ENCODE results near the gene C9orf85. TPM values are rescaled to one million over a fixed set of nuclear protein-coding genes. Genes with fewer than 3 reads are reported as not detected.

C9orf85 gene, protein sequence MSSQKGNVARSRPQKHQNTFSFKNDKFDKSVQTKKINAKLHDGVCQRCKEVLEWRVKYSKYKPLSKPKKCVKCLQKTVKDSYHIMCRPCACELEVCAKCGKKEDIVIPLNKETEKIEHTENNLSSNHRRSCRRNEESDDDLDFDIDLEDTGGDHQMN
- 15.4 TPM for polyA plus RNA-seq (2013, experiment 1 of 2)
- 13.4 TPM for polyA plus RNA-seq (2013, experiment 2 of 2)

DNA sequence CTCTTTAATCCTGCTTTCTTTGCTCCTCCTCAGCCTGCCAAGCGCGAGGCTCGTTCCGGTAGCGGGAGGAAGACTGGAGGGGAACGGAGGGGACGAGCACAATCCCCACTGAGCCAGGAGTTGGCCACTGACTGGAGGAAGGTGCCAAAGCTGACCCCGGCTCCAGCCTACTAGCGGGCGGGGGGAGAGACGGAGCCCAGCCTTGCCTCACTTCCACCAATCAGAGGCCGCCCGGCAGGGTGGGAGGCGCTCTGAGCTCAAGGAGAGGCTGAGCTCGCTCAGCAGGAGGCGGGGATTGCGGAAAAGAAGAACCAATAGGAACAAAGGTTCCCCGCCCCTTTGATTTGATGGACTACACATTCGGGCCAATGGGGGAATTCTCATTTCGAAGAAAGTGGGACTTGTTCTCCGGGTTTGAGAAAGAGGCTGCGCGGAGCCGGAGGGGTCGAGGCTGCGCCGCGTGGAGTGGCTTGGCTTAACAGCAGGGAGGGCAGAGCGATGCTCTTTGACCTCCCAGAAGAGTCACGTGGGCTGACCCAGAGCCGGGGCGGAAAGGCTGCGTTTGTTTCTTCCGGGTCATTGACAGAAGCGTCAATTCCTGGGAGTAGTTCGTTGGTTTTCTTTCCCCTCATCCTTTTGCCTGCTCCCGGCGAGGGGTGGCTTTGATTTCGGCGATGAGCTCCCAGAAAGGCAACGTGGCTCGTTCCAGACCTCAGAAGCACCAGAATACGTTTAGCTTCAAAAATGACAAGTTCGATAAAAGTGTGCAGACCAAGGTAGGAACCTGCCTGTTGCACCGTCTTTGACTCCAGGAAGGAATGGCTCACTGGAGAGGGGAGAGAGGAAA, at the start of gene C9orf85, which contains the start of gene ABHD17B:
TSS of gene C9orf85 (plus strand) at position 579 of the 847 bp plus-strand sequence. CDS start at position 675, 96 bp downstream.
TSS of gene ABHD17B (minus strand) at position 133 of the 847 bp plus-strand sequence. CDS start 36,113 bp downstream, outside the sequence.
- H3K9me3 ChIP-seq (ENCODE audit: insufficient read depth, low read depth, low read length), result no peaks in the 10 kb centered on the region
- WGBS, result under 1% methylated on average over 45 of the region's 45 CpGs
- H3K4me3 ChIP-seq (ENCODE audit: low read length), result peak within 1 kb of the TSS; percentile 75
- peaks cover 3% of the 10 kb centered on the region for H3K36me3 ChIP-seq (ENCODE audit: insufficient read depth, low read length)
- H3K27ac ChIP-seq (ENCODE audit: low read depth, low read length), result peak within 1 kb of the TSS; percentile 95
- peak within 1 kb of the TSS; percentile 95 for H3K9ac ChIP-seq (ENCODE audit: low read depth, low read length)
- H3K4me1 ChIP-seq (ENCODE audit: insufficient read depth, low read length), result peaks cover 25% of the 10 kb centered on the region; the same call in 1 of the 2 replicates
- no peaks in the 10 kb centered on the region for H3K27me3 ChIP-seq (ENCODE audit: insufficient read depth, low read length)

DNA sequence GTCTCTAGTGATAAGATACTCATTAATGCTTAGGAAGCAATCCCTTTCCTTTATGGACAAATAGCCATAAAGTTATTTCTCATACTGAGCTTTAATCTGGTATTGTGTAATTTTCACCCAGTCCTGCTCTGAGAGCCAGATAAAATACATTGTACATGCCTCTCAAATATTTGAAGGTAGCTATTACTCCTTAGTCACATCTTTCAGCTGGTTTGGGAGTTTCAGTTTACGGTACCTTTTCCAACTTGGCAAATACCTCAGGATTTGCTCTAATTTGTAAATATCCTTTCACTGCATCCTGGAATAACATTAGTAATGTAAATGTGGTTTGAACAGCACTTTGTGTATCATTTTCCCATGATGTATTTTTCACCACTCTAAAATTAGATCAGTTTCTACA, 47.8 kb upstream of the C9orf85 start:
- Histone ChIP-seq H3K9me3 (ENCODE audit: insufficient read depth, low read depth, low read length) (peaks cover 23% of the 10 kb centered on the region; the same call in 1 of the 2 replicates), H3K4me3 (ENCODE audit: low read length) (no peak overlapping the region), H3K36me3 (ENCODE audit: insufficient read depth, low read length) (peaks cover 59% of the 10 kb centered on the region), H3K27me3 (ENCODE audit: insufficient read depth, low read length) (no peaks in the 10 kb centered on the region), H3K9ac (ENCODE audit: low read depth, low read length) (no peak overlapping the region), H3K4me1 (ENCODE audit: insufficient read depth, low read length) (peaks cover 3% of the 10 kb centered on the region; the same call in 1 of the 2 replicates), H3K27ac (ENCODE audit: low read depth, low read length) (no peak overlapping the region)
- 100% methylated on average over 1 of the region's 1 CpG for WGBS

DNA sequence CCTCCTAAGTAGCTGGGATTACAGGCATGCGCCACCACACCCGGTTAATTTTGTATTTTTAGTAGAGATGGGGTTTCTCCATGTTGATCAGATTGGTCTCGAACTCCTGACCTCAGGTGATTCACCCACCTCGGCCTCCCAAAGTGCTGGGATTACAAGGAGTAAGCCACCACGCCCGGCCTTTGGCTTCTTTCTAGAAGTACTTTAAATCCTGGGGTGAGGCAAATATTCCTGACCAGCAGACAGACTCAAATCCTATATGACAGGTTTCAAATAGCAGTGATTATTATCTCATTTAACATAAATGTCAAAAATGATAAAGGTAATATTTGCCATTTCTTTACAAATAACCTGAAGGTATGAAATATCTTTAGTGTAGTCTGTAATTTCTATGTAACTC, 36.1 kb upstream of the C9orf85 start:
- Histone ChIP-seq H3K27ac (ENCODE audit: low read depth, low read length) (no peak overlapping the region), H3K9me3 (ENCODE audit: insufficient read depth, low read depth, low read length) (peaks cover 3% of the 10 kb centered on the region; the same call in 1 of the 2 replicates), H3K36me3 (ENCODE audit: insufficient read depth, low read length) (peaks cover 43% of the 10 kb centered on the region), H3K4me3 (ENCODE audit: low read length) (no peak overlapping the region), H3K27me3 (ENCODE audit: insufficient read depth, low read length) (no peaks in the 10 kb centered on the region), H3K9ac (ENCODE audit: low read depth, low read length) (no peak overlapping the region), H3K4me1 (ENCODE audit: insufficient read depth, low read length) (peaks cover 8% of the 10 kb centered on the region; the same call in 1 of the 2 replicates)
- 95% methylated on average over 6 of the region's 6 CpGs for WGBS

DNA sequence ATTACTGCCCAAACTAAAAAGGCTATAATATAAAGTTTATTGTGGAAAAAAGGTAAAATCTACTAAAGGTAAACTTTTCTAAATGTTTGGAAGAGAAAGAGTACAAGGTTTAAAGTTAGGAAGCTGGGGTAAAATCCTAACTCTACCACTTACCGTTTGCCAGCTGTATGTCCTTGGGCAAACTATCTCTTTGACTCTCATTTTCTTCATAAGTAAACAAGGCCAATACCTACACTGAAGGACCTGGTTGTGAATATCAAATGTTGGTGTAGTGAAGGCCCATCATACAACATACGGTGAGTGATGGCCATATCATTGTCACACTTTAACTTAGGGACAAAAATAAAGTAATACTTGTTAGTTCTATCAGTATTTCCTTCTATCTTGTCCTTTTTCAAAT, 35.3 kb upstream of the C9orf85 start:
- H3K4me1 ChIP-seq (ENCODE audit: insufficient read depth, low read length), result peaks cover 8% of the 10 kb centered on the region; the same call in 1 of the 2 replicates
- no peak overlapping the region for H3K9ac ChIP-seq (ENCODE audit: low read depth, low read length)
- H3K4me3 ChIP-seq (ENCODE audit: low read length), result no peak overlapping the region
- peaks cover 3% of the 10 kb centered on the region; the same call in 1 of the 2 replicates for H3K9me3 ChIP-seq (ENCODE audit: insufficient read depth, low read depth, low read length)
- no peaks in the 10 kb centered on the region for H3K27me3 ChIP-seq (ENCODE audit: insufficient read depth, low read length)
- peaks cover 35% of the 10 kb centered on the region for H3K36me3 ChIP-seq (ENCODE audit: insufficient read depth, low read length)
- H3K27ac ChIP-seq (ENCODE audit: low read depth, low read length), result no peak overlapping the region
- WGBS, result 86% methylated on average over 1 of the region's 2 CpGs

DNA sequence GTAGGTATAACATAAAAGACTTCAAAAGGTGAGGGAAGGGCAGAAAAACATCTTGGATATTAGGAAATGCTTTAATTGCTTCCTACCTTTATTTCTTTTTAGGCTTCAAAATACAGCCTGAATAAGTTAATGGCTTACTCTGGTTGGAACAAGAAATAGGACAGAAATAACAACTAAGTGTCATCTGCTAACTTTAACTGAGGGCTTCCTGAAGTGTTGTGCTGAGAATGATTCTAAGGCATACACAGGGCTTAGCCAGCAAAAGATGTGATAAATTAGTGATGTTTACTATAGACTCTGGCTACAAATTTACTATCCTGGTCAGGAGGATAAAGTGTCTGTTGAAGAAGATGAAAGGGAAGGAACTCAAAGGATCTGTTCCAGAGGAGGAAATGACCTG, 34.6 kb upstream of the C9orf85 start:
- H3K4me3 ChIP-seq (ENCODE audit: low read length), result no peak overlapping the region
- H3K27me3 ChIP-seq (ENCODE audit: insufficient read depth, low read length), result no peaks in the 10 kb centered on the region
- no peak overlapping the region for H3K27ac ChIP-seq (ENCODE audit: low read depth, low read length)
- peaks cover 28% of the 10 kb centered on the region for H3K36me3 ChIP-seq (ENCODE audit: insufficient read depth, low read length)
- peaks cover 8% of the 10 kb centered on the region; the same call in 1 of the 2 replicates for H3K4me1 ChIP-seq (ENCODE audit: insufficient read depth, low read length)
- H3K9me3 ChIP-seq (ENCODE audit: insufficient read depth, low read depth, low read length), result peaks cover 3% of the 10 kb centered on the region; the same call in 1 of the 2 replicates
- no peak overlapping the region for H3K9ac ChIP-seq (ENCODE audit: low read depth, low read length)

DNA sequence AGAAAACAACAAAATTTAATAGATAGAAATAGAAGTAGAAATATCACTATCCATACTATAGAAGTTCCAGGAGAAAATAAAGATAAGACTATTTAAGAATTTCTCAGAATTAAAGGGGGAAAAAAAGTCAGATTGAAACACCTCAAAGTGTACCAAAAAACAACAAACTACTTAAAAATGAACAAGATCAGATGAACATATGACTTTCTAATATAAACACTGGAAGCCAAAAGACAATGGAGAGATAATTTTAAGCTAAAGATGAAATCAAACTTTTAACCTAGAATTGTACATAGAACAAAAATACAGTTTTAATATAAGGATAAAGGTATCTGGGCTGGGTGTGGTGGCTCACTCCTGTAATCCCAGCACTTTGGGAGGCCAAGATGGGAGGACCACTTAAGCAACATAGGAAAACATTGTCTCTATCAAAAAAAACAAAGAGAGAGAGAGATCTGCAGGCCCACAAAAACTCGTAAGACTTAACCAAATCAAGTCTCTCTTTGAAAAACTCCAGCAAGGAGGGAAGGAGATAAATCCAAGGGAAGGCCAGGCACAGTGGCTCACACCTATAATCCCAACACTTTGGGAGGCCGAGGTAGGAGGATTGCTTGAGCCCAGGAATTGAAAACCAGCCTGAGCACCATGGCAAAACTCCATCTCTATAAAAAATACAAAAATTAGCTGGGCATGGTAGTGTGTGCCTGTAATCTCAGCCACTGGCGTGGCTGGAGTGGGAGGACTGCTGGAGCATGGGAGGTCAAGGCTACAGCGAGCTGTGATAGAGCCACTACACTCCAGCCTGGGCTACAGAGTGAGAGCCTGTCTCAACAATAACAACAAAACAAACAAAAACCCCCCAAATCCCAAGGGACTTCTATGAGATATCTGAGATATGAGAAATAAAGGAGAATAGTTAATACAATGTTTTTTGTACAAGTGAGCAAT, 32.8 kb upstream of the C9orf85 start:
- H3K9me3 ChIP-seq (ENCODE audit: insufficient read depth, low read depth, low read length), result peaks cover 3% of the 10 kb centered on the region; the same call in 1 of the 2 replicates
- 91% methylated on average over 2 of the region's 4 CpGs for WGBS
- H3K36me3 ChIP-seq (ENCODE audit: insufficient read depth, low read length), result peaks cover 13% of the 10 kb centered on the region
- no peak overlapping the region for H3K27ac ChIP-seq (ENCODE audit: low read depth, low read length)
- peaks cover 8% of the 10 kb centered on the region; the same call in 1 of the 2 replicates for H3K4me1 ChIP-seq (ENCODE audit: insufficient read depth, low read length)
- H3K27me3 ChIP-seq (ENCODE audit: insufficient read depth, low read length), result no peaks in the 10 kb centered on the region
- no peak overlapping the region for H3K4me3 ChIP-seq (ENCODE audit: low read length)
- no peak overlapping the region for H3K9ac ChIP-seq (ENCODE audit: low read depth, low read length)

DNA sequence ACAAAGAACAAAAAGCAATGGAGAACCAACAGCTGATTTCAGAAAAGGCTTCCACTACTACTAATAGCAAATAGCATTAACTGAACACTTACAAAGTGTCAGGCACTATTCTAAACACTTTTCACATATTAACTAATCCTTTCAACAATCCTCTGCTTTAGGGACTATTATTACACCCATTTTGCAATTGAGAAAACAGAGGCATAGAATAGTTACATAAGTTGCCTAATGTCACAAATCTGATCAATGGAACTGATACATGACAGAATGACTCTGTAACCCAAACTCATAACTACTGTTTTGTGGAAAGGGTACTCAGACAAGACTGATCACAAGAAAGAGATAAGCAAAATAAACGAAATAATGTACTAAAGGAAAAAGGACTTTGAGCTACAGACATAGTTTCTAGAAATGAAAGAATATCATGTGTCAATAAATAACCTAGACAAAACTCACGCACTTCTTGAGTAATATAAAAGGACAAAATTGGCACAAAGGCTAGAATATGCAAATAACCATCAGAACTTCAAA, 31.7 kb upstream of the C9orf85 start:
- Histone ChIP-seq H3K9ac (ENCODE audit: low read depth, low read length) (no peak overlapping the region), H3K9me3 (ENCODE audit: insufficient read depth, low read depth, low read length) (peaks cover 11% of the 10 kb centered on the region; the same call in 1 of the 2 replicates), H3K4me1 (ENCODE audit: insufficient read depth, low read length) (peaks cover 8% of the 10 kb centered on the region; the same call in 1 of the 2 replicates), H3K27me3 (ENCODE audit: insufficient read depth, low read length) (no peaks in the 10 kb centered on the region), H3K4me3 (ENCODE audit: low read length) (no peak overlapping the region), H3K36me3 (ENCODE audit: insufficient read depth, low read length) (peaks cover 10% of the 10 kb centered on the region), H3K27ac (ENCODE audit: low read depth, low read length) (no peak overlapping the region)
- 94% methylated on average over 2 of the region's 2 CpGs for WGBS

DNA sequence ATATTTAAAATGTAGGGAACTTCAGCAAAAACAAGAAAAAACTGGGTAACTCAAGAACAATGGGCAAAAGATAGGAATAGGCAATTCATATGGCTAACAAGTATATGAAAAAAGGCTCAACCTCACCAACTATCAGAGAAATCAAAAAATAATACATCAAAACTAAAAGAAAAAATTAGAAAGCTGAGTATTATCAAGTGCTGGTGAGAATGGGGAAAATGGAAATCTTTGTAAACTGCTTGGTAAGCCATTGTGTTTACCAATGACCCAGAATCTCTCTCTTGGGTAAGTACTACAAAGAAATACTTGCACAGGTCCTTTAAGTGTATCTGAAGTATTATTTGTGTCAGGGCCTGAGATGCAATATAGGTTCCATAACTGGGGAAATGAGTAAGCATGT, 27.4 kb upstream of the C9orf85 start:
- H3K4me3 ChIP-seq (ENCODE audit: low read length), result no peak overlapping the region
- H3K9me3 ChIP-seq (ENCODE audit: insufficient read depth, low read depth, low read length), result peaks cover 9% of the 10 kb centered on the region; the same call in 1 of the 2 replicates
- no peak overlapping the region for H3K27ac ChIP-seq (ENCODE audit: low read depth, low read length)

DNA sequence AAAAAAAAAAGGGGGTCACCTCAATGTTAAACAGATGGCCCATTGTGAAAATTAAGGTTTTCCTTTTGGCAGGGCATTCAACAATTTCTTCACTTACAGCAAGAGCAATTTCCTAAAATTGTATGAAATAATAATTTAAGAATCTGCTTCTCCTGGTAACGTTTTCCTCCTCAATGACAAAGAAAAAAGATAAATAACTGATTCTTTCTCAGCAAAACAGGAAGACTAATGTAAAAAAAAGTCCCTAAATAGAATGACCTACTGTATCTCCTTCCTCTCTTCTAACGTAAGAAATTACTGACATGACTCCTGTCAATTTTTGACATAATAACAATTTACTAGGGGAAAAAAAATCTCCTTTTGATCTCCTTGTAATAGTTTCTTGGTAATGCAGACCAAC, 26.0 kb upstream of the C9orf85 start:
- Histone ChIP-seq H3K4me3 (ENCODE audit: low read length) (no peak overlapping the region), H3K27me3 (ENCODE audit: insufficient read depth, low read length) (no peaks in the 10 kb centered on the region), H3K36me3 (ENCODE audit: insufficient read depth, low read length) (peaks cover 12% of the 10 kb centered on the region; the same call in 1 of the 2 replicates), H3K9ac (ENCODE audit: low read depth, low read length) (no peak overlapping the region), H3K9me3 (ENCODE audit: insufficient read depth, low read depth, low read length) (peaks cover 7% of the 10 kb centered on the region; the same call in 1 of the 2 replicates), H3K4me1 (ENCODE audit: insufficient read depth, low read length) (peaks cover 5% of the 10 kb centered on the region; the same call in 1 of the 2 replicates), H3K27ac (ENCODE audit: low read depth, low read length) (no peak overlapping the region)
- 100% methylated on average over 1 of the region's 2 CpGs for WGBS

More for the DNA sequence above, 27.4 kb upstream of the C9orf85 start:
- no peaks in the 10 kb centered on the region for H3K27me3 ChIP-seq (ENCODE audit: insufficient read depth, low read length)
- peaks cover 12% of the 10 kb centered on the region; the same call in 1 of the 2 replicates for H3K36me3 ChIP-seq (ENCODE audit: insufficient read depth, low read length)
- H3K4me1 ChIP-seq (ENCODE audit: insufficient read depth, low read length), result peaks cover 9% of the 10 kb centered on the region; the same call in 1 of the 2 replicates
- no peak overlapping the region for H3K9ac ChIP-seq (ENCODE audit: low read depth, low read length)

DNA sequence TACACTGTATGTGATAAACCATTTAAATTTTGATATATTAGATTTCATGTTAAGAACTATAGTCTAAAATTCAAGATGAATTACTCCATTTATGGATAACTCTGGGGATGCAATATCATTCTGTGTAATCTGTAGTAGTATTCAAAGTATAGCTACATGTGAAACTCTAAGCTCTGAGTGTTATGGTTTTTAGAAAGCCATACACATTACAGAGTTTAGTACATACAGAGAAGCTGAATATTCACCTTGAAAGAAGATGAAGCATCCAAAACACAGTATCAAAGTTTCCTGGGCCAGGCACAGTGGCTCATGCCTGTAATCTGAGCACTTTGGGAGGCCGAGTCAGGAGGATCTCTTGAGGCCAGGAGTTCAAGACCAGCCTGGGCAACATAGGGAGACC, 25.4 kb upstream of the C9orf85 start:
- no peak overlapping the region for H3K4me3 ChIP-seq (ENCODE audit: low read length)
- no peak overlapping the region for H3K27ac ChIP-seq (ENCODE audit: low read depth, low read length)
- WGBS, result 91% methylated on average over 1 of the region's 1 CpG

More for the DNA sequence above, 25.4 kb upstream of the C9orf85 start:
- H3K9ac ChIP-seq (ENCODE audit: low read depth, low read length), result no peak overlapping the region
- peaks cover 7% of the 10 kb centered on the region for H3K4me1 ChIP-seq (ENCODE audit: insufficient read depth, low read length)
- peaks cover 12% of the 10 kb centered on the region; the same call in 1 of the 2 replicates for H3K36me3 ChIP-seq (ENCODE audit: insufficient read depth, low read length)
- H3K27me3 ChIP-seq (ENCODE audit: insufficient read depth, low read length), result no peaks in the 10 kb centered on the region
- peaks cover 7% of the 10 kb centered on the region; the same call in 1 of the 2 replicates for H3K9me3 ChIP-seq (ENCODE audit: insufficient read depth, low read depth, low read length)
